DOHH2 (cell line): Measurements from ENCODE around the gene ZP4.

Experiments used
- CTCF ChIP-seq: fragments of 200-600 bp; sonication (generic); IDR thresholded peaks from one replicate; pipeline ENCODE4 v1.5.1; 2014; ENCODE audit warnings: antibody characterized with exemption, mild to moderate bottlenecking, low read depth, low read length; ENCODE audit not compliant: poor library complexity, severe bottlenecking
- EZH2phosphoT487 ChIP-seq: fragments of 200-600 bp; sonication (generic); IDR thresholded peaks from 2 replicates; pipeline ENCODE4 v1.6.1; 2017; ENCODE audit warnings: borderline replicate concordance, mild to moderate bottlenecking, antibody characterized with exemption, low read length, moderate library complexity, mixed read lengths

GRCh38 chr1:237890822-237891221, at the start of gene ZP4:
- no peak for TF ChIP-seq CTCF
- TF ChIP-seq EZH2phosphoT487, result no peak
